NCI-H2196 (cell line): ENCODE results near the gene JAG2.

Experiments used
- DNase-seq: peaks from one replicate; lab custom pipeline; 2025; ENCODE audit not compliant: unreplicated experiment; lab: John Stamatoyannopoulos, UW

Gene JAG2

DNA sequence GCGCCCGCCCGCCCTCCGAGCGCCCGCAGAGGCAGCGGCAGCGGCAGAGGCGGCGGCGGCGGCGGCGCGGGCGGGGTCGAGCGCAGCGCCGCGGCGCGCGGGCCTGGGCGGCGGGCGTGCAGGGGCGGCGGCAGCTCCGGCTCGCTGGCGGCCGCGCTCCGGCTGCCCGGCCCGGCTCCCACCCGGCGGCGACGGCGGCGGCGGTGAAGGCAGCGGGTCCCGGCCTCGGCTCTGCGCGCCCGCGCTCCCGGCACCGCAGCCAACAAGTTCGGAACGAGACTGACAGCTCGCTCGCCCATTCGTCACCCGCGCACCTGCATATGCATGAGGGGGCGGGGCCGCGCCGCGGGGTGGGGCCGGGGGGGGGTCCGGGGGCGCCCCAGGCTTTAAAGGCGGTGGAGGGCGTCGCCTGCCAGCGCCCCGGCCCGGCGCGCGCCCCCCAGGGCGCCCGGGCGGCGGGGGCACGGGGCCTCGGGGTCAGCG is at the start of gene JAG2:
Gene JAG2 (minus strand): TSS at position 281 of the 483 bp plus-strand sequence. CDS start 356 bp downstream, outside the sequence.
- DNase-seq: peak; percentile 39

DNA sequence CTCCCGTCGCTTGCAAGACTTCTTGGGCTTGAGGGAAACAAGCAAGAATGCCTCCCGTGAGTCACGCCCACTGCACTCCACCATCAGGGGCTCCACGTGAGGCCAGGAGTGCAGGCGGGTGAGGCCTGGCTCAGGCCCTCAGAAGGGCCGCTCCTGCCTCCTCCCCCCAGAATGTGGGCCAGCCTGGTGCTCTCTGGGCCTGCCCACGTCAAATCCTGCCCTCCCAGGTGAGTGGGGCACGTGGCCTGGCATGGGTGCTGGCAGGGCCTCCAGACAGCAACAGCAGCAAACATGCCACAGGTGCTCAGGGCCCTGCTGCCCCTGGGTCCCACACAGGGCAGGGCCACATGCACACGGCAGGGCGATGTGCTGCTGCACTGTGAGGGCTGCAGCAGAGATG is 49.2 kb upstream of the JAG2 start:
- DNase-seq: no peak

DNA sequence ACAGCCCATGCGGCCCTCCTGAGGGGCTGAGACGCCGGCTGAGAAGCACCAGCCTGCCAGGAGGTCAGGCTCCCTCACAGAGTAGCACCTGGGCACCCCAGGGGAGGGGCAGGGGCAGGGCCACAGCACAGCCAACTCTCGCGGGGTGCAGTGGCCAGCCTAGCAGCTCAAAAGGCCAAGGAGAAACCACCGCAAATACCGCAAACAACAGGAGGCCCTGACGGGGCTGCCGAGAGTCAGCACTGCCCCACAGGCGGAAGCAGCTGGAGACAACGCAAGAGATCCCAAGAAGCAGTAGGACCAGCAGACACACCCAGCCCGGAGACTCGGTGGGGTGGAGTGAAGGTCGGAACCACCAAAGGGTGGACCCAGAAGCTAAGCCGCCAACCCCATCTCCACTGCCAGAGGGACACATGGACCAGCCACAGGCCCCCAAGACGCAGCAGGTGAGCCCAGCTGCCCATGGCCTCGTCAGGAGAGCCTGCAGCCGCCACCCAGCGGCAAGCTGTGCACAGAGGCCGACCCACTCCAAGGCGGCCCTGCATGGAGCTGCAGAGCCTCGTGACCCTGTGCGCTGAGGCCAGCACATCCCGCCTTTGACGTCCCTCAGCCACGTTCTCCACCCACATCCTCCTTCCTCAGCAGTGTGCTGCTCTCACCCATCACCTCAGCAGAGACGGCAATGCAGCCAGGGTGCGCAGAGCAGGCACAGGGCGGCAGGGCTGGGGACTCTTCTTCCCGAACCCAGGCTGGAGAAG is 48.1 kb upstream of the JAG2 start:
- DNase-seq: no peak

DNA sequence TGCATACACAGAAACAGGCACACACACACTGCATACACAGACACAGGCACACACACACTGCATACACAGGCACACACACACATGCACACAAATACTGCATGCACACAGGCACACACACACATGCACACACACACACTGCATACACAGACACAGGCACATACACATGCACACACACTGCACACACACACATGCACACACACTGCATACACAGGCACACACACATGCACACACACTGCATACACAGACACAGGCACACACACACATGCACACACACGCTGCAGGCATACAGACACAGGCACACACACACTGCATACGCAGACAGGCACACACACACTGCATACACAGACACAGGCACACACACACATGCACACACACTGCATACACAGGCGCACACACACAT is 47.0 kb upstream of the JAG2 start:
- no peak for DNase-seq

DNA sequence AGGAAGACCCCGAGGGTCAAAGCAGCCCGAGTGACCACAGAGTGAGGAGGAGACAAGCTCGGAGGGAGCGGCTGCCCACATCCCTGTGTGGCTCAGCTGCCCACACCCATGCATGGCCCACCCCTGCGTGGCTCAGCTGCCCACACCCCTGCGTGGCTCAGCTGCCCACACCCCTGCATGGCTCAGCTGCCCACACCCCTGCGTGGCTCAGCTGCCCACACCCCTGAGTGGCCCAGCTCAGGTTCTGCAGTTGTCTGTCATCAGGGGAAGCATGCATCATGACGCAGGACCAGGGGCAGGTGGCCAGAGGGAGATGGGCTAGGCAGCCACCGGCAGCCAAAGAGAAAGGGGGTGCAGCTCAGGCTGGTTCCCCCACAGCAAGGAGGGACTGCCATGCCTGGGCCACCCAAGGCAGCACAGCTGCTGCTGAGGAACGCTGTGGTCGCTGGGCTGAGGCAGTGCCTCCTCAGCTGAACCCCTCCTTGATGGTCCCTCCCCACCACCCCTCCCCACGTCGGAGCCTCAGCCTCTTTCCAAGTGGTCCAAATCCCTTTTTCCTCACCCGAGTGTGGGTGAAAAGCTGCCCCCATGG is 45.8 kb upstream of the JAG2 start:
- no peak for DNase-seq

DNA sequence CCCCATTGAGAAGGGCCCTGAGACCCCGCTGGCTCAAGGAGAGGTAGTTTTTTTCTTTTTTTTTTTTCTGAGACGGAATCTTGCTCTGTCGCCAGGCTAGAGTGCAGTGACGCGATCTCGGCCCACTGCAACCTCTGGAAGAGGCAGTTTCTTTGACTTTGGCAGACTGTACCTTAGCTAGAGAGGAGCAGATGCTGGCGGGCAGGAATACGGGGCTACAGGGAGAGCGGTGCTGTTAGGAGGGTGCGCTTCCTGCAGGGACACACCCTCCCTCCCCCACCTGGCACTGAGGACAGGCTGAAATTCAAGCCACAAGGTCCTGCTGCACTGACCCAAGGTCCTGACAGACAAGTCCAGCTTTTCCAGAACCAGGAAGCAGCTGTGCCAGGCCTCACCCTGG is 44.8 kb upstream of the JAG2 start:
- no peak for DNase-seq

DNA sequence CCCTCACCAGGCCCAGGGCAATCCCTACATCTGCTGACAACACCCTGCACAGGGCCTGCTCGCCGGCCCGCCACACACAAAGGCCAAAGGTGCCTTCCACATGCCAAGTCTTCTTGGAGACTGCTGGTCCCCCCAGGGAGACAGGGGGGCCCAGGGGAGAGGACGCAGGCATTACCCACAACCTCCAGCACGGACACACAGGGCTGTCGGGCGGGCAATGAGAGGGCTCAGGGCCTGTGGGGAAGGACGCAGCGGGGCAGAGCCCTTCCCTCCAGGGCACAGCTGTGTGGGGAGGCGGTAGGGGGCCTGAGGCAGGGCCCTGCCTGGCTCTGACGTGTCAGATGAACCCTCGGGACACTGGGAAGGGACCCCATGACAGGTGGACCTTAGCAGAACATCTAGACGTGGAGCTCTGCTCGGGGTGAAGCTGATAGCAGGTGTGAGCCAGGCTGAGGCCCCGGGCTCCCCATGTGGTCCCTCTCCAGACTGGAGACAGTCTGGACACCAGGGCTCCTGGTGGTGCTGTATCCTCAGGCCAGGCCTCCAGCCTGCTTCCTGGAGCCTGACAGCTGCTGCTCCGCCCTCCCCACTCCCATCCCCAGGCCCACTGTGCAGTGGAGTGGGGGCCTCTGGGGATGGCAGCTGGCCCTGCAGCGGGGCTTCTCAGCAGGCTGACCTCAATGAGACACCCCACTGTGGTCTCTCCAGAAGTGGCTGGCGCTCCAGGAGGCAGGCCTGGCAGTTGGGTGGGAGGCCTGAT is 44.1 kb upstream of the JAG2 start:
- no peak for DNase-seq

DNA sequence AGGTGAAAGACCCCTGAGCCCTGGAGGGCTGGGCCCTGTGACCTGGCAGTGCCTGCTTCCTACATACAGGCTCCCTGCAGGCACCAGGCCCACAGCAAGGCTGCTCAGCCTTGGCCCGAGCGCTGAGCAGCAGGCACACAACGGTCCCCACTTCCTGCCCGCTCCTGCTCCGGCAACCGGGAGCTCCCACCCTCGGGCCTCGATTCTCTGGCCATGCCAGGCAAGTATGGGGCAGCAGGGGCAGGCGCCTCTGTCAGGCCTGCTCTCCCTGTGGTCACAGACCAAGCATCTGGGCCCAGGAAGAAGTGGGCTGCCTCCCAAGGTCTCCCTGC is 43.1 kb upstream of the JAG2 start:
- DNase-seq: no peak

DNA sequence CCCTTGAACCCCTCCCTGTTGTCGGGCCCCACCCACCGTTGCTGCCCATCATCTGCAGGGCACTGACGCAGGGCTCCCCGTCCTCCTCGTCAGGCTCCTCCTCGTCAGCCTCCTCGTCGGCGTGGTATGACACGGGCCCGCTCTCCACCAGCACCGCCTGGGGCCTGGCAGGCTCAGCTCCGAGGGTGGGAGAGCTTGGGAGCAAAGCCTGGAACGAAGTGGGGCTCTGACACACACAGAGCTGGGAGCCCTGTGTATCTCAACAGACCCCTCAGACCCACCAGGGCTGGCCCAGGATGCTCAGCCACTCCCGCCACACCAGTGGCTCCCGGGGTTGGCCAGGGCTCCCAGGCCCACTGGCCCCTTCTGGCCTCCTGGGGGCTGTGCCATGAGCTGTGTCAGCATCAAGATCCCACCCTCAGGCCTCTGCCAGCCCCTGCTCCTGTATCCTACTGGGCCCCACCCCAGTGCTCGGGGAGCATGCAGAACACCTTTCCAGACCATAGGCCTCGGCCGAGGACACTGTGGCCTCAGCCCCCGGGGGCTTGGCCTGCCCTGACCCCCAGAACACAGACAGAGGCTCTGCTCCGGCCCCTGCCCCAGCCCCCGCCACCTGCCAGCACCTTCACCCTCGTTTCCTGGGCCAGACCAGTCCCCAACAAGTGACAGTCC is 42.6 kb upstream of the JAG2 start:
- no peak for DNase-seq

DNA sequence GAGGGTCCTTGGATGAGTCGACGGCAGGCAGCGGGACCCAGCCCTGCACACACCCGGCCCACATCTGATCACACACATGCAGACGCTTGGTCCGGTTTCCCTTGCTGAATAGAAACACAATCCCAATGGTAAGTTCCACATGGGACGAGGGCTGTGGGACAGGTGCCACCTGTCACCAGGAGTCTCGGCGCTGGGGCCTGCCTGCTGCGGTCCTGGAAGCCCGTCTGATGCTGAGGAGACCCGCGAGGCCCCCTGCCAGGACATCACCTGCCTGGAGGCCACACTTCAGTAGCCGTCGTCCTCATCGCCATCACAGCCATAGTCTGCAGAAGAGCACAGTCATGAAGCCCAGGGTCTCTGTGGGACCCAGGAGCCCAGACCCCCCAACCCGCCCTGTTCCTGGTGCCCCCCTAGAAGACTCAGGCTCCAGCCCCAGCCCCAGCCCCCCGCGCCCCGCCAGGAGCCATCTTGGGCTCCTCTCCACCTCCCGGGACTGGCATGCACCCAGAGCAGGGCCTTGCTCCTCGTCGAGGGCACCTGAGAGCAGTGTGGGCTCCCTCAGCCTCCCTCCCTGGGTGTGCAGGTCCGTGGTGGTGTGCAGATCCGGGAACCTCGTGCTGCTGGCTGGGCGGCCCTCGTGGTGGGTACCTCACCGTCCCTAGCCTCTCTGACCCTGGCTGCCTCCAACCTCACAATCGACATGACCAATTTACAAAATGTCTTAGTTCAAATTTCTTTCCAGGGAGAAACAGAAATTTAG is 41.9 kb upstream of the JAG2 start:
- no peak for DNase-seq

DNA sequence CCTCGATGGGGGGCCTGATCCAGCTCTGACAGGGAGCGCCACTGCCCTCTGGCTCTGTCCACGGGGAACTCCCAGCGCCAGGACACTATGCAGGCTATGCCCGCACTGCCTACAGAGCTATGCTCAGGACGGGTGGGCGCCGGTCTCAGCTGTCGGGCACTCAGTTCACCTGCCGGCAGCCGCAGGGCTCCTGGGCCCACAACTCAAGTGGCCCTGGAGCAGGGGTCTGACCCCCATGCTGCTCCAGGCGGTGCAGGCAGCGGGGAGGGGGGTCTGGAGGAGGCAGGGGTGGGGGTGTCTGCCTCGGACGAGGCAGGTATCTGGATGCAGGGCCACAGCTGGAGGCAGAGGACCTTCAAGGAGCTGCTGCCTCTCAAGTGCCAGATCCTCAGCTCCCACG is 41.1 kb upstream of the JAG2 start:
- DNase-seq: no peak

DNA sequence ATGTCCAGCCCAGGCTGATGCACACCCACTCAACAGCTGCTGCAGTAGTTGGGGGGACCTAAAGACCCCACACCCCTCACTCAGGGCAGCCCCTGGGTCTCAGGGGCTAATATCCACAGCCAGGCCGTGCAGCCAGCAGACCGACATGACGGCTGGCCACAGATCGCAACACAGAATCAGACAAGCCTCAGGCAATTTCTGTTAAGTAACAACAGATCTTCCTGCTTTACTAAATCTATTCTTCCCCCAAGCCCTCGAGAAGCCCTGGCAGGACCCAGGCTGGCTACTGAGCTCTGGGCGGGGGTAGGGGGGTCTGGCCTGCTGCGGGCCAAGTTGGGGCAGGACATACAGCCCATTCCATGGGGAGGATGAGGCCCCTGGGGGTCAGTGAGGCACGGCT is 40.5 kb upstream of the JAG2 start:
- no peak for DNase-seq

DNA sequence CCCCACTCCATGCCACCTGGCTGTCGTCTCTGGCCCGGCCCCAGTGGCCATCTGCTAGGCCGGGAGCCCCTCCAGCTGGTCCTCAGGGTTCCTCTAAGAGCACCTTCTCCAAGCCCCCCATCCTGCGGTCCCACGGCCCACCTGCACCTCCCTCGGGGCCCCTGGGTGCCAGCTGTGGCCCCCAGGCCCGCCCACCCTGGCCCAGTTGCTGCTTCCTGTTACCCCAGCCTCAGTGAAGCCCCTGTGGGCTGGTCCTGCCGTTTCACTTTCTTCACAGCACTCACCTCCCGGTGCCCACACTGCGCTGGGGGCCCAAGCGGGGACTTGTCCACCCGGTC is 40.1 kb upstream of the JAG2 start:
- DNase-seq: no peak

DNA sequence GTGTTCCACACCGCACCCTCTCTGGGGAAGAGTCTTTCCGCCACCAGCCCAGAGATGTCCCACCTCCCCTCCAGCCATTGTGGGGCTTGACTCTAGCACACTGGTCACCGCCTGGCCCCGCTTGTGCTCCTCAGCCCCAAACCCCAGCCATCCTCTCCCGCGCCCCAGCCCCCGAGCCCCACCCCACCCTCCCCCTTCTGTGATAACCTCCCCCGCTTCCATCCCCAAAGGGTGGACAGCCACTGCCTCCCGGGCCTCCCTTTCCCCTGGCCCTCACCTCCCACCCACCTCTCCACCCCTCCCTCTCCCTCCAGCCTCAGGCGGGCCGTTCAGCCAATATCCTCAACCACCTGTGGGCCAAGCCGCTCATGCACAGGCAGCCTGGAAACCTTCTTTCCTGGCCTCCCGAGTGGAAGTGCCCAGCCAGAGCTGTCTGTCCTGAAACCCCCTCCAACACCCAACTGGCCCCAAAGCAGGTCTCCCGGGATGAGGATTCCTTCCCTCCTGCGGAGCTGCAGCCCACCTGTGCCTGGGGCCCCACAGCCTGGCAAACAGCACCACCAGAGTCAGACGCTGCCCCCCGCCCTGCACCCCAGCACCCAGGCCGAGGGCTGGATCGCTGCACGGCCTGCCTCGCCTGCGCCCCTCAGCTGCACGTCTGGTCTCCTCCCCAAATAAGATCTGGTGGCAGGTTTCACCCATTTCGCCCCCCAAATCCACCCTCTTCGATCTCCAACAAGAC is 39.6 kb upstream of the JAG2 start:
- DNase-seq: no peak

DNA sequence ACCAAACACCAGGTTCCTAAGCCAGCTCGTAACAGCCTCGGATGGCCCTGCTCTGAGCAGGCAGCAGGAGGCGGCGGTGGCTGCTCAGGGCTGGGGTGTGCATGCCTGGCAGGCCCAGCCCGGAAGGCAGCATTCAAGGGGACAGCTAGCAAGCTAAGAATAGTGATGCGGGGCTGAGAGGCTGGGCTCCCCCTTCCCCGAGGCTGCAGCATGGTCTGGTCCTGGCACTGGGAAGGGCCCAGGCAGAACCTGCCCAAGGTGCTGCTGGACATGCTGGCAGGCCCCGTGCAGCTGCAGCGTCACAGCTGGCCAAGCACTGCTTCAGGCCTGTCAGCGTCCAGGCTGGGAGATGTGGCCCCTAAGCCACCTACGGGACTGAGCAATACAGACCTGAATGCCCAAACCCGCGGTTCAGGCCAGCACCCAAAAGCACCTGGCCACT is 38.9 kb upstream of the JAG2 start:
- no peak for DNase-seq

DNA sequence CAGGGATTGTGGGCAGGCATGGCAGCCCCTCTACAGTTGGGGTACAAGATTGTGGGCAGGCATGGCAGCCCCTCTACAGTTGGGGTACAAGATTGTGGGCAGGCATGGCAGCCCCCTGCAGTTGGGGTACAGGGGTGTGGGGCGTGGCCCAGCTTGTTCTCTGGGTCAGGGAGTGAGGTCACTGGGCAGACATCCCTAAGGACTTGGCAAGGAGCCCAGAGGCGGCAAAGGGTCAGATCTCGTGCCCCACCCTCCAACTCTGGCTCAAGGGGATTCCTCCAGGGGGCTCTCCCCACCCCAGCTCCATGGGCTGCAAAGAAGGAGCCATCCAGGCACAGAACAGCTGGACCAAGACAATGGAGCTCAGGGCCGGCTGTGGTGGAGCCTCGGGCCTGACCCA is 38.3 kb upstream of the JAG2 start:
- DNase-seq: no peak

DNA sequence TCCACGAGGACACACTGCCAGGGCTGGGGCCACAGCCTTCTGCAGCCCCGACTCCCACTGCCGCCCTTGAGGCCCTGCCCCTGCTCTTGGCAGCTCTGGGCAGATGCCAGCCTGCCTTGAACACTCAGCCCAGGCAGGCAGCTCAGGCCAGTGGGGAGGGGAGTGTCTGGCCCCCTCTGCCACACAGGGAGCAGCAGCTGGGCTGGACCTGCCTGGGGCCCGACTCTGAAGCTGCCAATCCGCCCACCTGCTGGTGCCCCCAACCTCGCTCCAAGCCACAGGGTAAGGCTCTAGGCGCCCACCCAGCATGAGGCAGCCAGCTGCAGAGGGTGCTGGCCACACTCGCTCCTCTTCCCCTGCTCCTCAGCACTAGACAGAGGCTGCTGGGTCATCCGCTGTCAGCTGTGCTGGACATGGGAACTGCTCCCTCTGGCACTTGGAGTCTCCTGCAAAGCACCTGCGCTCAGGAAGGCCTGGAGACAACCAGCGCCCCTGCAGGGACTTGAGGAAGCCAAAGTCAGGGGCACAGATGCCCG is 37.2 kb upstream of the JAG2 start:
- no peak for DNase-seq

DNA sequence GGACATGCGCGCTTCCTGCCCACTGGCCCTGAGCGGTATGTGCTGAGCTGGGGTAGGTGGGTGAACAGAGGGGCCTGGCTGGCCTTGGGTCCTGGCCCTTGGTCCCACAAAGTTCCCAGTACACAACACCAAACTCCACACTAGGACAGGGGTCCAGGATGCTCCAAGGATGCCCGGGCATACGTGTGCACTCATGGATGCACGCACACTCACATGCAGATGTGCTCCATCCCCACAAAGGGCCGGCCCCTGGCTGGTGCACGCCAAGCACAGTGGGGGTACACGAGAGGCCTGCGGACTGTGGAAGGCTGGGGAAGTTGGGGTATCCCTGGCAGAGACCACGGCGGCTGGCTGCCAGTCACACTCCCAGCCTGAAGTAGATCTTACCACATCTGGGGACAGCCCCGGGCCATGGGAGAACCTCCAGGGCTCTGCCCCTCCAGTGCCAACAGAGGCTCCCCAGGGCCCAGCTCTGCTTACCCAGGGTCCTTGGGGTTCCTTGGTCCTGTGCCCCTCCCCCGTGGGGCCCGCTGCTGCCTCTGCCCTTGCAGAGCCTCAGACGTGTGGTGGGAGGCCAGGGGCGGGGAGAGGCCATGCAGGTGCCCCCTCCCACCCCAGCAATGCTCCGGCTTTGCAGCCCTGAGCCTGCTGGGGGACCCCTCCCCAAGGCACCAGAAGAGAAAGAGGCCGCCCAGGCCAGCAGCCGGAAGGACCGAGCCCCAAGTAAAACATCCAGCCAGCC is 36.5 kb upstream of the JAG2 start:
- DNase-seq: no peak

DNA sequence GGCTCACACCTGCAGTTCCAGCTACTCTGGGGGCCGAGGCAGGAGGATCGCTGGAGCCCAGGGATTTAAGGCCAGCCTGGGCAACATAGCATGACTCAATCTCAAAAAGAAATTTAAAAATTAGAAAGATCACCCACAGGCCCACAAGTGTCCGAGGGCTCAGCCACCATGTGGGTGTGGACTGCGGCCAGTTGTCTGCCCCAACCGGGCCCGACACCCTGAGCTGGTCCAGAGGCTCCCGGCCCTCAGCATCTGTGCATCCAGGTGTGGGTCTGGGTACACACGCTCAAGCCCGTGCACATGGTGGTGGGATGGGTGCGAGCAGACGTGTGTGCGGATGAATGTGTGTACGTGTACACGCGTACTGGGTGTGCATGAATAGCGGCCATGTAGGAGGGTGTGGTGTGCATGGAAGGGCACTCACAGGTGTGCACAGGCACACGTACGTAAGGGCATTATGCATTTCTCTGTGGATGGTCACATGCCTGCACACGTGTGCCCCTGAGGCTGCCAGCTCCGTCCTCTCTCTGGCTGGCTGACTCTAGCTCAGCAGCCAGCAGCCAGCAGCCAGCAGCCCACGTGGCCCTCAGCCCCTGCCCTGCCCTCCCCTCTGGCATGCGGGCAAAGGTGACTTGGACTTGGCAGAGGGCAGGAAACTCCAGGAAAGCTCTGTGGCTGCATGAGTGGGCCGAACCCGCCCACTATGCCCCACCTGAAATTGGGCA is 35.8 kb upstream of the JAG2 start:
- DNase-seq: no peak
